Lung (tissue), 12 donors: ENCODE results near the gene PTGFRN. TPM values are rescaled to one million over a fixed set of nuclear protein-coding genes. Genes with fewer than 3 reads are reported as not detected.

Experiments used
- ATAC-seq: fragments of 200-7000 bp; cut with Tn5 transposase; one replicate; pipeline ENCODE4 v1.9.1; 2020; ENCODE audit warnings: moderate number of reproducible peaks; ENCODE audit not compliant: insufficient read depth, low FRiP score
- DNase-seq, 3 donors: peaks; one replicate each; pipeline ENCODE4 v3.0.0-alpha.2; 2013 to 2017
- H3K27ac ChIP-seq, 2 donors: one replicate each; pipeline ENCODE4 v1.5.1; 2013; ENCODE audit warnings: mild to moderate bottlenecking in 2 of 2, moderate library complexity in 2 of 2, control low read depth in 1 of 2, inconsistent platforms in 1 of 2, low read depth in 1 of 2, low read length in 1 of 2
- H3K27me3 ChIP-seq, 3 donors: one replicate each; pipeline ENCODE4 v1.5.1; 2013; ENCODE audit warnings: low read length in 2 of 3; ENCODE audit not compliant: control insufficient read depth in 3 of 3, insufficient read depth in 3 of 3
- H3K36me3 ChIP-seq, 4 donors: one replicate each; pipeline ENCODE4 v1.5.1; 2013; ENCODE audit warnings: low read length in 4 of 4, mild to moderate bottlenecking in 1 of 4, moderate library complexity in 1 of 4; ENCODE audit not compliant: control insufficient read depth in 4 of 4, insufficient read depth in 4 of 4
- H3K4me1 ChIP-seq, 5 donors: one replicate each; pipeline ENCODE4 v1.5.1; 2013; ENCODE audit warnings: low read length in 5 of 5, mild to moderate bottlenecking in 2 of 5, moderate library complexity in 1 of 5; ENCODE audit not compliant: control insufficient read depth in 5 of 5, insufficient read depth in 5 of 5
- H3K4me3 ChIP-seq: one replicate; pipeline ENCODE4 v1.5.1; 2013; ENCODE audit warnings: mild to moderate bottlenecking, control low read depth, moderate library complexity
- H3K9ac ChIP-seq, 2 donors: one replicate each; pipeline ENCODE4 v1.5.1; 2013; ENCODE audit warnings: low read length in 2 of 2, control low read depth in 1 of 2; ENCODE audit not compliant: insufficient read depth in 1 of 2
- H3K9me3 ChIP-seq, 4 donors: one replicate each; pipeline ENCODE4 v1.5.1; 2013; ENCODE audit warnings: low read length in 3 of 4, mild to moderate bottlenecking in 1 of 4, moderate library complexity in 1 of 4; ENCODE audit not compliant: control insufficient read depth in 4 of 4, insufficient read depth in 3 of 4
- CTCF ChIP-seq: IDR thresholded peaks from 2 replicates; pipeline ENCODE4 v1.5.1; 2012; ENCODE audit warnings: mild to moderate bottlenecking; ENCODE audit errors: control extremely low read depth, extremely low read depth
- WGBS, 2 donors: extraction: QIAGEN DNeasy Blood & Tissue Kit; methylation state at CpG; one replicate each; pipeline ENCODE4 v1.1.7; 2013; 5-methylcytosine and 5-hydroxymethylcytosine counted together
- polyA plus RNA-seq, 2 donors: library from polyadenylated mRNA; stranded (reverse); fragments of 200-250 nt; gene quantifications; one replicate each; pipeline ENCODE4 v1.2.1, GENCODE V29; 2013
- total RNA-seq, 2 donors: library from RNA; depleted of rRNA in 1 of 2; stranded (reverse); fragments of >200 nt in 1 of 2; gene quantifications; one replicate each; pipeline ENCODE4 v1.2.1, GENCODE V29; 2014 to 2021
- donor health status: control.
- donor health status: control.
- donor health status: Bipolar disorder and iron deficiency.
- donor health status: healthy.
- donor health status: DM: yes; HTN: yes; CAD: no.

The PTGFRN gene
- total and polyA plus RNA-seq, 4 donors, result 8.0 to 51.7 (median 24.9) TPM

DNA sequence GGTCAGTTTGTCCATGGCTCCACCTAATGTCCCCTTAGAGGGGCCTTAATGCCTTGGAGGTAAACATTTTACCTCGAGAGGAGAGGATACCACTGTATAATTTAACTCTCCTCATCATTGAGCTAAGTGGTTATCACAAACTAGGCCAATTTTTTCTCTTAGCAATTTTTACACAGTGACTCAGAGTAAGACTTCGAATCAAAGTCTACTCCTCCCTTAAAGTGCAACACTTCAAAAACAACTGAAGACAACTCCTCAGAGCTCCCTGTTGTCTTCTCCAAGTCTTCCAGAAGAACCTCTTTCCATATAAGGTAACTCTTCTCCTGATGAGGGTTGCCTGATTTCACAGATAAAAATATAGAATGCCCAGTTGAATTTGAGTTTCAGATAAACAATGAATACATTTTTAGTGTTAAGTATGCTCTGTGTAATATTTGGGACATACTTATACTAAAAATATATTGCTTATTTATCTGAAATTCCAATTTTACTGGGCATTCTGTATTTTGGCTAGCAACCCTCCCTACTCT, 4.9 kb upstream of the PTGFRN start:
- ATAC-seq (no peak), DNase-seq (no peak)
- Histone ChIP-seq H3K36me3 (no peaks in the 10 kb centered on the region), H3K27me3 (no peaks in the 10 kb centered on the region), H3K4me1 (peaks cover 0 to 10% (median 0%) of the 10 kb centered on the region in 5 donors), H3K27ac (no peak overlapping the region), H3K9ac (no peak overlapping the region), H3K4me3 (no peak overlapping the region), H3K9me3 (no peaks in the 10 kb centered on the region)
- no peak for TF ChIP-seq CTCF
- 68 to 81% methylated on average over 2 of the region's 2 CpGs for WGBS, 2 donors

DNA sequence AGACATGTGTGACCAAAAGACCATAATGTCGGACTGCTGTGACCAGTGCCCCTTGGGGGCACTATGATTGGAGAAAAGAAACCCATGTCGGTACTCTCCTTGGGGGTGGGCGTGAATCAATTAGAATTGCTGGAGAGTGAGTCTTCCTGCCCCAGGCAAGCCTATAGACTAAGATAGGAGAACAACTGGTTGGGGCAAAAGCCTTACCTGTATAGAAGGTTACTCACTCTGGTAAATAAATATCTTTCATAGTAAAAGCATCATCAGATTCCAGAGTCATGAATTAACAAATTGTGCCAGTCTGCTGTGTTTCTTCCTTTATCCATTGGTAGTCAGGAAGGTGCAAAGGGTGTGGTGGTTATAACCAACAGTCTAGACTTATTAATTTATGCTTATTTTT, 2.9 kb upstream of the PTGFRN start:
- H3K4me1 ChIP-seq, result peaks cover 0 to 23% (median 5%) of the 10 kb centered on the region in 5 donors
- TF ChIP-seq CTCF, result no peak
- no peaks in the 10 kb centered on the region for H3K27me3 ChIP-seq
- H3K36me3 ChIP-seq, result no peaks in the 10 kb centered on the region
- no peaks in the 10 kb centered on the region for H3K9me3 ChIP-seq
- no peak overlapping the region for H3K27ac ChIP-seq
- no peak overlapping the region for H3K9ac ChIP-seq
- DNase-seq (no peak), ATAC-seq (no peak)
- WGBS, 2 donors, result 96 to 98% methylated on average over 3 of the region's 3 CpGs
- no peak overlapping the region for H3K4me3 ChIP-seq

- Histone ChIP-seq H3K4me3 (no peak overlapping the region), H3K36me3 (no peaks in the 10 kb centered on the region), H3K27me3 (no peaks in the 10 kb centered on the region), H3K9ac (no peak overlapping the region), H3K9me3 (no peaks in the 10 kb centered on the region), H3K4me1 (peaks cover 0 to 27% (median 5%) of the 10 kb centered on the region in 5 donors), H3K27ac (no peak overlapping the region)
- no peak for TF ChIP-seq CTCF
- ATAC-seq (no peak), DNase-seq (no peak)
- WGBS, 2 donors, result 94 to 98% methylated on average over 3 of the region's 3 CpGs
These were observed 2.4 kb upstream of the PTGFRN start for GRCh38 chr1:116907351-116907750.

GRCh38 chr1:116908266-116908665, 1.4 kb upstream of the PTGFRN start:
- no peak for DNase-seq
- H3K36me3 ChIP-seq, result no peaks in the 10 kb centered on the region
- H3K4me3 ChIP-seq, result no peak overlapping the region
- no peaks in the 10 kb centered on the region for H3K9me3 ChIP-seq
- H3K27me3 ChIP-seq, result no peaks in the 10 kb centered on the region
- WGBS, 2 donors, result 97 to 98% methylated on average over 9 of the region's 9 CpGs
- TF ChIP-seq CTCF, result no peak
- no peak for ATAC-seq
- H3K4me1 ChIP-seq, result peaks cover 0 to 25% (median 5%) of the 10 kb centered on the region in 5 donors
- no peak overlapping the region for H3K27ac ChIP-seq
- H3K9ac ChIP-seq, result no peak overlapping the region
